Hepatocyte (in vitro differentiated cells): ENCODE measurements around the gene LCE1F.

Source experiments
- EZH2 ChIP-seq: fragments of 200-600 bp; sonication (generic); IDR thresholded peaks from 2 replicates; pipeline ENCODE4 v1.6.1; 2016; ENCODE audit warnings: antibody characterized with exemption, mild to moderate bottlenecking, borderline replicate concordance
- EZH2phosphoT487 ChIP-seq: fragments of 200-600 bp; sonication (generic); IDR thresholded peaks from one replicate; pipeline ENCODE4 v1.6.1; 2018; ENCODE audit warnings: antibody characterized with exemption, mild to moderate bottlenecking, low read depth, moderate library complexity; ENCODE audit not compliant: unreplicated experiment, severe bottlenecking
- TF ChIP-seq, protein P1 (sequence below): fragments of 200-600 bp; sonication (generic); IDR thresholded peaks from 2 replicates; pipeline ENCODE4 v1.5.1; 2016; ENCODE audit warnings: antibody characterized with exemption, mild to moderate bottlenecking; ENCODE audit not compliant: poor library complexity

DNA sequence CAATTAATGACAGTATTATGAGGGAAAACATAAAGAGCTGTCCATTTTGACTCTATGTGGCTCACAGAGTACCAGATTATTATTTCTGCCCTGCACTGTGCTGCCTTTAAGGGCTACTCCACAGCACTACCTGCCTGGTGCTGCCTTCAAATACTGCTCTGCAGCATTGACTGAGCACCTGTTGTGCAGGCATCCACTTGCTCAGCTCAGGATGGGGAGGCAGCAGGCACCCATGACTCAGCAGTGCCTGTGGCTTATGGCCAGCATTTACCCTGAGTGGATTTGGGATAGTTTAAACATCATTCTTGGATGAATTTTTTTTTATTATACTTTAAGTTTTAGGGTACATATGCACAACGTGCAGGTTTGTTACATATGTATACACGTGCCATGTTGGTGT, 18.1 kb upstream of the LCE1F start:
- TF ChIP-seq EZH2 (no peak), EZH2phosphoT487 (no peak)
- TF ChIP-seq, protein P1, sequence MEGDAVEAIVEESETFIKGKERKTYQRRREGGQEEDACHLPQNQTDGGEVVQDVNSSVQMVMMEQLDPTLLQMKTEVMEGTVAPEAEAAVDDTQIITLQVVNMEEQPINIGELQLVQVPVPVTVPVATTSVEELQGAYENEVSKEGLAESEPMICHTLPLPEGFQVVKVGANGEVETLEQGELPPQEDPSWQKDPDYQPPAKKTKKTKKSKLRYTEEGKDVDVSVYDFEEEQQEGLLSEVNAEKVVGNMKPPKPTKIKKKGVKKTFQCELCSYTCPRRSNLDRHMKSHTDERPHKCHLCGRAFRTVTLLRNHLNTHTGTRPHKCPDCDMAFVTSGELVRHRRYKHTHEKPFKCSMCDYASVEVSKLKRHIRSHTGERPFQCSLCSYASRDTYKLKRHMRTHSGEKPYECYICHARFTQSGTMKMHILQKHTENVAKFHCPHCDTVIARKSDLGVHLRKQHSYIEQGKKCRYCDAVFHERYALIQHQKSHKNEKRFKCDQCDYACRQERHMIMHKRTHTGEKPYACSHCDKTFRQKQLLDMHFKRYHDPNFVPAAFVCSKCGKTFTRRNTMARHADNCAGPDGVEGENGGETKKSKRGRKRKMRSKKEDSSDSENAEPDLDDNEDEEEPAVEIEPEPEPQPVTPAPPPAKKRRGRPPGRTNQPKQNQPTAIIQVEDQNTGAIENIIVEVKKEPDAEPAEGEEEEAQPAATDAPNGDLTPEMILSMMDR: no peak
